ENCODE data around the gene ADGRL3. TPM values are rescaled to one million over a fixed set of nuclear protein-coding genes. Genes with fewer than 3 reads are reported as not detected.

Gene ADGRL3
- total and polyA plus RNA-seq, 7 donors: 0.06 to 2.8 (median 0.42) TPM

GRCh38 chr4:61575796-61576195 lies 375.7 kb downstream of the ADGRL3 start:
- Histone ChIP-seq H3K4me3 (no peak overlapping the region), H3K27ac (no peak overlapping the region), H3K36me3 (ENCODE audit: insufficient read depth in 1 of 2, low read depth in 1 of 2) (no peaks in the 10 kb centered on the region), H3K9me3 (no peaks in the 10 kb centered on the region), H3K27me3 (ENCODE audit: insufficient read depth in 3 of 3, low read length in 2 of 3) (no peaks in the 10 kb centered on the region), H3K4me1 (no peaks in the 10 kb centered on the region)
- intact Hi-C loops (cut with DNase I): no loop called here
- 68 to 72% (median 71%) methylated on average over 2 of the region's 2 CpGs for WGBS, 3 donors
- TF ChIP-seq CTCF (IDR thresholded peaks at IDR 0.05): no peak
- no peak for DNase-seq
- no peak for ATAC-seq

DNA sequence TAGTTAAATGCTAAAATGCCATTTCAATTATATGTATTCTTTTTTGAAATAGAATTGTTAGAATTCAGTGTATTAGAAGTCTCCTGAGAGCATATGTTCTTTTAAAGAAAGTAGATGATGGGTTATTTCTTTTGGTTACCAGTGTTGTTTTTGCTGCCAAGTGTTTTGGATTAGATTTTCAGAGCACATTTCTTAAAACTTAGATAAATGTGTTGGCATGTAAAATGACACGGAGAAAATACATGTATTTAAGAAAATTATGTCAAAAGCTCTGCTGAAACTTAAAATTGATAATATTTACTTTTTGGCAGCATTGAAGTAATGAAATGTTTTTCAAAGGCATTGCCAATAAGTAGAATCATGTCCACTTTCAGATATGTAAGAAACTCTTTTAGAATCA lies 379.7 kb downstream of the ADGRL3 start:
- H3K4me1 ChIP-seq: no peaks in the 10 kb centered on the region
- H3K4me3 ChIP-seq: no peak overlapping the region
- no peak for ATAC-seq
- no peaks in the 10 kb centered on the region for H3K27me3 ChIP-seq (ENCODE audit: insufficient read depth in 3 of 3, low read length in 2 of 3)
- TF ChIP-seq CTCF (IDR thresholded peaks at IDR 0.05): no peak
- WGBS, 3 donors: 20 to 29% (median 23%) methylated on average over 1 of the region's 1 CpG
- H3K27ac ChIP-seq: no peak overlapping the region
- intact Hi-C loops (cut with DNase I): no loop called here
- no peaks in the 10 kb centered on the region for H3K9me3 ChIP-seq
- no peak for DNase-seq
- H3K36me3 ChIP-seq (ENCODE audit: insufficient read depth in 1 of 2, low read depth in 1 of 2): no peaks in the 10 kb centered on the region

GRCh38 chr4:61580721-61581377 lies 380.7 kb downstream of the ADGRL3 start:
- intact Hi-C loops (cut with DNase I): no loop called here
- WGBS, 3 donors: 78 to 87% (median 84%) methylated on average over 5 of the region's 5 CpGs
- ATAC-seq: no peak
- Histone ChIP-seq H3K27ac (no peak overlapping the region), H3K4me1 (no peaks in the 10 kb centered on the region), H3K4me3 (no peak overlapping the region), H3K36me3 (ENCODE audit: insufficient read depth in 1 of 2, low read depth in 1 of 2) (no peaks in the 10 kb centered on the region), H3K27me3 (ENCODE audit: insufficient read depth in 3 of 3, low read length in 2 of 3) (no peaks in the 10 kb centered on the region), H3K9me3 (no peaks in the 10 kb centered on the region)
- no peak for DNase-seq
- TF ChIP-seq CTCF (IDR thresholded peaks at IDR 0.05): no peak

- DNase-seq (no peak), ATAC-seq (no peak)
- no peaks in the 10 kb centered on the region for H3K27me3 ChIP-seq (ENCODE audit: insufficient read depth in 3 of 3, low read length in 2 of 3)
- intact Hi-C loops (cut with DNase I): no loop called here
- 79 to 91% (median 89%) methylated on average over 1 of the region's 1 CpG for WGBS, 3 donors
- H3K9me3 ChIP-seq: no peaks in the 10 kb centered on the region
- H3K4me1 ChIP-seq: no peaks in the 10 kb centered on the region
- H3K4me3 ChIP-seq: no peak overlapping the region
- H3K36me3 ChIP-seq (ENCODE audit: insufficient read depth in 1 of 2, low read depth in 1 of 2): no peaks in the 10 kb centered on the region
- no peak overlapping the region for H3K27ac ChIP-seq
- TF ChIP-seq CTCF (IDR thresholded peaks at IDR 0.05): no peak
These were observed 383.6 kb downstream of the ADGRL3 start for GRCh38 chr4:61583696-61584095.

All from psoas muscle (tissue), 8 donors.